ENCODE results near the gene DIP2C.
"Not testable (repeated sequence)": the region's sequence is repeated elsewhere in the genome, so short reads cannot be mapped to it uniquely, and the experiment has no call there.

DIP2C gene

GRCh38 chr10:429696-430095 is 259.8 kb downstream of the DIP2C start:
- no peak for DNase-seq

GRCh38 chr10:427761-428519 is 261.5 kb downstream of the DIP2C start:
- no peak for DNase-seq

- not testable (repeated sequence) for DNase-seq
Observed at GRCh38 chr10:425365-425764, 264.1 kb downstream of the DIP2C start.

- DNase-seq = not testable (repeated sequence)
Observed at GRCh38 chr10:424724-425123, 264.7 kb downstream of the DIP2C start.

GRCh38 chr10:423178-423577 is 266.3 kb downstream of the DIP2C start:
- no peak for DNase-seq

GRCh38 chr10:422675-423074 is 266.8 kb downstream of the DIP2C start:
- no peak for DNase-seq

- DNase-seq = no peak
Observed at GRCh38 chr10:422241-422640, 267.2 kb downstream of the DIP2C start.

- no peak for DNase-seq
Observed at GRCh38 chr10:421170-421569, 268.3 kb downstream of the DIP2C start.

GRCh38 chr10:420154-421121 is 269.0 kb downstream of the DIP2C start:
- no peak for DNase-seq

GRCh38 chr10:418894-419293 is 270.6 kb downstream of the DIP2C start:
- no peak for DNase-seq

GRCh38 chr10:418226-418625 is 271.2 kb downstream of the DIP2C start:
- DNase-seq = no peak

GRCh38 chr10:416091-416515 is 273.4 kb downstream of the DIP2C start:
- DNase-seq = no peak

GRCh38 chr10:413662-414071 is 275.8 kb downstream of the DIP2C start:
- no peak for DNase-seq

GRCh38 chr10:412109-412508 is 277.4 kb downstream of the DIP2C start:
- no peak for DNase-seq

- DNase-seq = no peak
Observed at GRCh38 chr10:411603-412002, 277.9 kb downstream of the DIP2C start.

GRCh38 chr10:409408-410040 is 279.9 kb downstream of the DIP2C start:
- DNase-seq = no peak

GRCh38 chr10:408236-408635 is 281.2 kb downstream of the DIP2C start:
- no peak for DNase-seq

- DNase-seq = no peak
Observed at GRCh38 chr10:406976-407375, 282.5 kb downstream of the DIP2C start.

- no peak for DNase-seq
Observed at GRCh38 chr10:405648-406047, 283.8 kb downstream of the DIP2C start.

GRCh38 chr10:404991-405390 is 284.5 kb downstream of the DIP2C start:
- DNase-seq = no peak

GRCh38 chr10:404346-404745 is 285.1 kb downstream of the DIP2C start:
- no peak for DNase-seq

- DNase-seq = no peak
Observed at GRCh38 chr10:398954-399353, 290.5 kb downstream of the DIP2C start.

- no peak for DNase-seq
Observed at GRCh38 chr10:397321-398068, 292.0 kb downstream of the DIP2C start.

Measured in NCI-H1105 (cell line).